Stimulated activated CD8-positive, alpha-beta memory T cell treated with anti-CD3 and anti-CD28 coated beads, Interleukin-12 subunit alpha, Interleukin-12 subunit beta, amount 100 ng/mL, for 1 hour (primary cell): ENCODE measurements around the gene MLF1.

Experiments used
- DNase-seq: peaks from one replicate; pipeline ENCODE4 v3.0.0-alpha.2; 2020; ENCODE audit warnings: low read depth

MLF1 gene

DNA sequence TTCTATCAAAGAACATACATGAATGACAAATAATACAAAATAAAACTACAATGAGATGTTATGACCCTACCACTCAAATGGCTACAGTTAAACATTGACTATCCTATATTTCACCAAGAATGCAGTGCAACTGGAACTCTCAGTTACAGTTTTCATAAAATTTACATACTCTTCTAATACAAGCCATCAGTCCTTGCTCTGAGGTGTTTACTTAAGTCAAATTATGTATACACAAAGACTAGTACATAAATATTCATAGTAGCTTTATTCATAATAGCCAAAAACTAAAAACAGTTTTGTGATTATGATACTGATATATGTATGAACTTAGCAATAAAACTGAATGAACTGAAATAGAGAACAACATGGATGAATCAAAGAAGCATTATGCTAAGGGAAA, 19.2 kb downstream of the MLF1 start:
- DNase-seq = no peak

DNA sequence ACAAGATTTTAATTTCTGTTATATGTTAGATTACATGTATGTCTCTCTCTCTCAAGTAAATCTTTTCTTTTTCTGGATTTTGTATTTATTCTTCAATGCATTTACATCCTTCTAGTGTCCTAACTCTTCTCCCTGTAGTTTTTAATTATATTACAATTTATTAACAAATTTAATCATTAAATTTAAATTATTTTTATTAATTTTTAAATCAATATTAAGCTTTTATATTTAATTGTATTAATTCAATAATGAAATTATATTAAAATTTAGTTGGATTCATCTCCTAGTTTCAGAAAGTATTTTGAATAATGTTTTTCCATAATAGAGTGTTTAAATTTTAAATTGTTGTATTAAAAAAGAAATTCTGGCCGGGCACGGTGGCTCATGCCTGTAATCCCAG, 29.8 kb downstream of the MLF1 start:
- no peak for DNase-seq

DNA sequence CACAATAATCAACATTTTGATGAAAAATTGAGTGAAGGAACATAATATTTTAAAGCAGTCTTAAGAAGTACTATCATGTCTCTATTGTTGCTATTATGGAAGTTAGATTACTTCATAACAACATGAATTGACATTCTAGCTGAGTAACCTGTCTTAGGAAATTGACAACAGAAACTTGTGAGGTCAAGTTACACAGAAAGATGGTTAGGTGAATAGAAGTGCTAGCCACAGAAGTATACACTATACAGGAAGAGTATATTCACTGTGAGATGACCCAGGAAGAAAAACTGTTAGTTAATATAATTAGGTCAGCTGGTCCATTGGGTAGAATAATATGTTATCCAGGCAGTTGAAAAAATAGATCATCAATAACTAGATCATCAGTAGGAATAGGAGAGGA, 31.2 kb downstream of the MLF1 start:
- DNase-seq = no peak

GRCh38 chr3:158617982-158618875, 47.2 kb downstream of the MLF1 start:
- DNase-seq = no peak

DNA sequence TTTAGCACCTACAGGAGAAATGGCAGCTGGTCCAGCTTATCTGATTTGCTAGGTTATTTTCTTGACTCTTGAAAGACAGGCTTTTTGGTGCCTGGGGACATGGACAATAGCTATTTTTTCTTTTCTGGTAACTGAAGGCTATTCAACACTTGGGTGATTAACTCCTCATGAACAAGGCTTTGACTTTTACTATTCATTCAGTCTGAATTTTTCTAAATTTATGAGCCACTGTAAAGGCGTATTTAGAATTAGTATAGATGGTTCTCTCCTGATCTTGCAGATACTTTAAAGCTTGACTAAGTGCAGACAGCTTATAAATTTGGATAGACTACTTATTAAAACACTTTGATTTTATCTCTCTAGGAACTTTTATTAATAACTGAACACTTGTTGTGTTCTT, 54.9 kb downstream of the MLF1 start:
- no peak for DNase-seq

- DNase-seq = no peak
Measured at GRCh38 chr3:158631981-158632380, 61.0 kb downstream of the MLF1 start.

- DNase-seq = no peak
Measured at GRCh38 chr3:158640646-158641045, 69.7 kb downstream of the MLF1 start.

GRCh38 chr3:158642005-158642404, 71.0 kb downstream of the MLF1 start:
- DNase-seq = no peak

DNA sequence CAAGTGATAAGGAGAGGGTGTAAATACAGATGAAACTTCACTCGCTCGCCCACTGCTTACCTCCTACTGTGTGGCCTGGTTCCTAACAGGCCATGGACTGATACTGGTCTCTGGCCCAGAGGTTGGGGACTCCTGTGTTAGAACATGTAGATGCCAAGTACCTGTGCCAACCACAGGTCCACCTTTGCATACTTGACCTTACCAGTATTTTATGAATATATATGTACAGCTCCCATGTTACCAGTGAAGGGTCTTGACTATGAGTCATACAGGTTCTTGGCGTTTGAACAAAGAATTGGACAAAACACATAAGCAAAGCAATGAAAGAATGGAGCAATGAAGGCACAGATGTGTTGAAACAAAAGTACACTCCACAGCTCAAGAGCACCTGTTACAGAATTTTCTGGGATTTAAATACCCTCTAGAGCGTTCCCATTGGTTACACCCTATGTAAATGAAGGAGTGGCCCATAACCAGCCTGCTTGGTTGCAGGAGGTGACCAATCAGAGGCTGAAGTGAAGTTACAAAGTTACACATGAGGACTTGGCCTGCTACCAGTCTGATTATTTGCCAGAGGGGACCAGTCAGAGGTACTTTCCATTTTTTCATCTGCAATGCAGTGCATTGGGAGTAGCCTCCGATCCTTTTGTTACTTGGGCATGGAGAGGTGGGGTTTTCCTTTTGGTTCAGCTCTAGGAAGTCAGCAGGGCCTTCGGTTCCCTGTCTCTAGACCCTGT, 71.6 kb downstream of the MLF1 start:
- DNase-seq = no peak

DNA sequence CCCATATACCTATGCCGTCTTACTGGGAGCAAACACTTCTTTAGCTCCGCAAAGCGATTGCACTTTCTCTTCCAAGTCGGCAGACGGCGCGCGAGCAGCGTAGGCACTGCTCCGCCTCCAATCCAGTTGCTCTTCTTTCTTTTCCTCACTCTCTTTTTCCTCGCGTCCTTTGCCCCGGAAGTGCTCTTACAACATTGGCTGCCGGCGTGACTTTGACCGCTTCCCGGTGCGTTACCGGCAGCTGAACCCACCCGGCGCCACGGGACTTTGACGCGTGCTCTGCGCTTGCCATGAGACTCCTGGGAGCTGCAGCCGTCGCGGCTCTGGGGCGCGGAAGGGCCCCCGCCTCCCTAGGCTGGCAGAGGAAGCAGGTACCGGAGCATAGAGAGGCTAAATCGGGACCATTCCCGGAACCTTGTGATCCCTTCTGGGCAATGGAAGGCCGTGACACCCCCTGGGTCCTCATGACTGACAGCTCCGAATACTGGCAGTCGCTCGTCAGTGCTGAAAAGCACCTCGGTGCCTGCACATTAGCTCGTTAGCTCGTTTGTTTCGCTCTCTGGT, 73.4 kb downstream of the MLF1 start, which contains the start of gene GFM1:
GFM1 (plus strand) TSS at position 183 of the 564 bp plus-strand sequence; CDS start at position 291, 108 bp downstream.
- peak; percentile 80 for DNase-seq

- DNase-seq = no peak
Measured at GRCh38 chr3:158649791-158650190, 78.8 kb downstream of the MLF1 start.

DNA sequence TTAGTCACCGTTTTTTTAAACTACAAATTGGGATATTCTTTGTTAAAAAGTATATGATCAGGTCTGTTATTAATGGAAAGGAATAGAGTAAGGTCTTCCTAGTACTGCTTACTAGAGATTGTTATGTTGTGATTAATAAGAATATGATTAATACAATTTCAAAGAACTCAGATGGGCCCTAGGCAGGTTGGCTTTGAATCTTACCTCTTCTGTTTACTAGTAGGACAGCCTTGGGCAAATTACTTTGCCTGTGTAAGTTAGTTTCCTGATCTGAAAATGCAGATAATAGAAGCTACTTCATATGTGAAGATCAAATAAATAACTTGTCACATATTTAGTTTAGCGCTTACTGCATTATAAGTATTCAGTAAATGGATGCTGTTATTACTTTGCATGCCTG, 80.2 kb downstream of the MLF1 start:
- DNase-seq = no peak

- no peak for DNase-seq
Measured at GRCh38 chr3:158652463-158652862, 81.5 kb downstream of the MLF1 start.
